Renal pelvis (tissue), 12 donors: ENCODE results near the gene VAMP7. TPM values are rescaled to one million over a fixed set of nuclear protein-coding genes. Genes with fewer than 3 reads are reported as not detected.
A peak's percentile ranks its signal among the peaks of the same experiment; 100 is the strongest.
"Not testable (repeated sequence)": the region's sequence is repeated elsewhere in the genome, so short reads cannot be mapped to it uniquely, and the experiment has no call there.

Source experiments
- DNase-seq: peaks from one replicate; pipeline ENCODE4 v3.0.0-alpha.2; 2013
- long read RNA-seq, 16 experiments: transcript quantifications; one replicate each; lab custom pipeline, GENCODE V29; 2026
- polyA plus RNA-seq, 3 donors: library from polyadenylated mRNA; unstranded; fragments of 120-200 nt; gene quantifications; one replicate each; pipeline ENCODE4 v1.2.1, GENCODE V29; 2013; ENCODE audit not compliant: insufficient read length in 3 of 3

Gene VAMP7
- 10 to 100 TPM; 40.5 to 43.2 (median 42.2) TPM for polyA plus RNA-seq
- long read RNA-seq, donor 1, transcript VAMP7-202 (8 exons, 2,646 nt), result major isoform, 10 of 12 reads
- long read RNA-seq, donor 1, partial matches to known transcripts, result 0 of 12 reads
- long read RNA-seq, donor 1, other reads (novel, unspliced or antisense), result 0 of 12 reads
- long read RNA-seq, donor 2, transcript VAMP7-202 (8 exons, 2,646 nt), result major isoform, 5 of 6 reads
- long read RNA-seq, donor 2, partial matches to known transcripts, result 0 of 6 reads
- long read RNA-seq, donor 2, other reads (novel, unspliced or antisense), result 0 of 6 reads
- long read RNA-seq, donor 3, transcript VAMP7-202 (8 exons, 2,646 nt), result major isoform, 11 of 11 reads
- long read RNA-seq, donor 3, partial matches to known transcripts, result 0 of 11 reads
- long read RNA-seq, donor 3, other reads (novel, unspliced or antisense), result 0 of 11 reads
- long read RNA-seq, donor 4, partial matches to known transcripts, result 0 of 5 reads
- long read RNA-seq, donor 4, other reads (novel, unspliced or antisense), result 0 of 5 reads
- long read RNA-seq, donor 5, partial matches to known transcripts, result 0 of 4 reads
- long read RNA-seq, donor 5, other reads (novel, unspliced or antisense), result 0 of 4 reads
- long read RNA-seq, donor 6, transcript VAMP7-202 (8 exons, 2,646 nt), result major isoform, 9 of 23 reads
- long read RNA-seq, donor 6, partial matches to known transcripts, result 12 of 23 reads
- long read RNA-seq, donor 6, other reads (novel, unspliced or antisense), result 0 of 23 reads
- long read RNA-seq, donor 7, transcript VAMP7-202 (8 exons, 2,646 nt), result major isoform, 15 of 21 reads
- long read RNA-seq, donor 7, partial matches to known transcripts, result 5 of 21 reads
- long read RNA-seq, donor 7, other reads (novel, unspliced or antisense), result 0 of 21 reads
- long read RNA-seq, donor 8, transcript VAMP7-202 (8 exons, 2,646 nt), result major isoform, 10 of 14 reads
- long read RNA-seq, donor 8, partial matches to known transcripts, result 0 of 14 reads
- long read RNA-seq, donor 8, other reads (novel, unspliced or antisense), result 0 of 14 reads
- long read RNA-seq, donor 9, transcript VAMP7-202 (8 exons, 2,646 nt), result major isoform, 18 of 30 reads
- long read RNA-seq, donor 9, partial matches to known transcripts, result 10 of 30 reads
- long read RNA-seq, donor 9, other reads (novel, unspliced or antisense), result 0 of 30 reads
- long read RNA-seq, donor 10, transcript VAMP7-202 (8 exons, 2,646 nt), result major isoform, 7 of 10 reads
- long read RNA-seq, donor 10, partial matches to known transcripts, result 0 of 10 reads
- long read RNA-seq, donor 10, other reads (novel, unspliced or antisense), result 0 of 10 reads
- long read RNA-seq, donor 11, transcript VAMP7-202 (8 exons, 2,646 nt), result major isoform, 12 of 14 reads
- long read RNA-seq, donor 11, partial matches to known transcripts, result 0 of 14 reads
- long read RNA-seq, donor 11, other reads (novel, unspliced or antisense), result 0 of 14 reads
- long read RNA-seq, donor 12, transcript VAMP7-202 (8 exons, 2,646 nt), result major isoform, 12 of 15 reads
- long read RNA-seq, donor 12, partial matches to known transcripts, result 0 of 15 reads
- long read RNA-seq, donor 12, other reads (novel, unspliced or antisense), result 0 of 15 reads
- long read RNA-seq, donor 13, partial matches to known transcripts, result 0 of 5 reads
- long read RNA-seq, donor 13, other reads (novel, unspliced or antisense), result 0 of 5 reads
- long read RNA-seq, donor 14, transcript VAMP7-202 (8 exons, 2,646 nt), result major isoform, 21 of 22 reads
- long read RNA-seq, donor 14, partial matches to known transcripts, result 0 of 22 reads
- long read RNA-seq, donor 14, other reads (novel, unspliced or antisense), result 0 of 22 reads
- long read RNA-seq, donor 15, transcript VAMP7-202 (8 exons, 2,646 nt), result major isoform, 13 of 15 reads
- long read RNA-seq, donor 15, partial matches to known transcripts, result 0 of 15 reads
- long read RNA-seq, donor 15, other reads (novel, unspliced or antisense), result 0 of 15 reads
- long read RNA-seq, donor 16, transcript VAMP7-202 (8 exons, 2,646 nt), result major isoform, 11 of 12 reads
- long read RNA-seq, donor 16, partial matches to known transcripts, result 0 of 12 reads
- long read RNA-seq, donor 16, other reads (novel, unspliced or antisense), result 0 of 12 reads

- DNase-seq, result peak; percentile 86
Observed at GRCh38 chrX:155881158-155881993, at the start of gene VAMP7. Gene VAMP7, plus strand, starts transcription at chrX:155881345. Its CDS starts 8,122 bp downstream, at chrX:155889467.

- no peak for DNase-seq
Observed at GRCh38 chrX:155841232-155841631, 39.9 kb upstream of the VAMP7 start.

GRCh38 chrX:155851786-155852185 lies 29.4 kb upstream of the VAMP7 start:
- not testable (repeated sequence) for DNase-seq

DNA sequence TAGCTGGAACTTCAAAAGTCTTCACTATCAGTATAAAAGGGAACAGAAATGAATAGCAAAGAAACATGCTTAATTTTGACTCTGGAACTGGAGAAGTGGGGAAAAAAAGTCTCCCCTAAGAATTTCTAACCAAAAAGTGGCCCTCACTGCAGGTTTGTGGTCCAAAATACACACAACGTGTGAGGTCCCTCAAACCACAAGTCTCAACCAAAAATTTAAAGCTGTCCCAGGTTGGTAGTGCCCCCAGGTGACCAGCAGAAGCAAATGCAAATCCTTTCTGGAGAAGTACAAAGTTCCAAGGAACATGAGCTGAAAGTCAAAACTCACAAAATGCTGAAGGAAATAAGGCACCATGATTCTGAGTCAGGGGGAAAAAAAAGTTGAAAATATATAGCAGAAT lies 23.6 kb upstream of the VAMP7 start:
- DNase-seq, result no peak

- no peak for DNase-seq
Observed at GRCh38 chrX:155864655-155865054, 16.5 kb upstream of the VAMP7 start.

DNA sequence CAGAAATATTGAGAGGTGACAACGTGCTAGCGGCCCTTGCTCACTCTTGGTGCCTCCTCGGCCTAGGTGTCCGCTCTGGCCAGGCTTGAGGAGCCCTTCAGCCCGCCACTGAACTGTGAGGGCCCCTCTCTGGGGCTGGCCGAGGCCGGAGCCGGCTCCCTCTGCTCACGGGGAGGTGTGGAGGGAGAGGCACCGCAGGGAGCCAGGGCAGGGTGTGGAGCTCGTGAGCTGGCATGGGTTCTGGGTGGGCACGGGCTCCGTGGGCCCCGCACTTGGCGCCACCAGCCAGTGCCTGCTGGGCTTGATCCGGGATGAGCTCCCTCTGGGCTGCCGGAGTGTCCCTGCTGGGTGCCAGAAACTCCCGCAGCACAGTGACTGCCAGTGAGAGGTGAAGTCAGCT lies 16.0 kb upstream of the VAMP7 start:
- DNase-seq, result no peak

DNA sequence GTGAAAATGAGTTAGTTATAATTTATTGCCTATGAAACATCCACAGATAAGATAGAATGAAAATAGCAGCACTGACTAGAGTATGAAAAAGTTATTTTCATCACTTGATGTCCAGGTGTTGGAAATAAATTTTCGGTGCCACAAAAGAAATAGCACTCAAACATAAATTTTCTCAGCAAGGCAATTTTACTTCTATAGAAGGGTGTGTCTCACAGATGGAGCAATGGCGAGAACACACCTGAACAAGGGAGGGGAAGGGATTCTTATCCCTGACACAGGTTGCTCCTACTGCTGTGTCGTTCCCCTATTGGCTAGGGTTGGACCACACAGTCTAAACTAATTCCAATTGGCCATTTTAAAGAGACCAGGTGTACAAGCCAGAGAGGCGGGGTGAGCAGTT lies 13.3 kb upstream of the VAMP7 start:
- DNase-seq, result no peak

GRCh38 chrX:155870958-155871357 lies 10.2 kb upstream of the VAMP7 start:
- DNase-seq, result no peak

DNA sequence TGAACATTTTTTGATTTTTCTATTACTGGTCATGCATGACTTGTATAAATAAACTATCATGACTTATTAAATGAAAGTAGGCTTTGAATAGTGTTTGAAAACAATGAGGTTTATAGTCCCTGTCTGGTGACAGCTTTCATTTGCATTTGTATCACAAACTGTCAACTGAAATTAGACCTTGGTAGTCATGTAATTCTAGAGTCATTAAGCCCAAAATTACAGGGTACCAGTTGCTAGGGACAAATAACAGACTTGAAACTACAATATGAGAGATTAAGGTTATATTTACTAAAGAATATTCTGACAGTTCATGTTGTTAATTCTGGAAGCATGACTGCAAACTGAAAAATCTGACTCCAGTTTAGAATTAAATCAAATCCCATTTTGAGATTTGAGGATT lies 9.2 kb upstream of the VAMP7 start:
- no peak for DNase-seq

- no peak for DNase-seq
Observed at GRCh38 chrX:155873188-155873587, 8.0 kb upstream of the VAMP7 start.

DNA sequence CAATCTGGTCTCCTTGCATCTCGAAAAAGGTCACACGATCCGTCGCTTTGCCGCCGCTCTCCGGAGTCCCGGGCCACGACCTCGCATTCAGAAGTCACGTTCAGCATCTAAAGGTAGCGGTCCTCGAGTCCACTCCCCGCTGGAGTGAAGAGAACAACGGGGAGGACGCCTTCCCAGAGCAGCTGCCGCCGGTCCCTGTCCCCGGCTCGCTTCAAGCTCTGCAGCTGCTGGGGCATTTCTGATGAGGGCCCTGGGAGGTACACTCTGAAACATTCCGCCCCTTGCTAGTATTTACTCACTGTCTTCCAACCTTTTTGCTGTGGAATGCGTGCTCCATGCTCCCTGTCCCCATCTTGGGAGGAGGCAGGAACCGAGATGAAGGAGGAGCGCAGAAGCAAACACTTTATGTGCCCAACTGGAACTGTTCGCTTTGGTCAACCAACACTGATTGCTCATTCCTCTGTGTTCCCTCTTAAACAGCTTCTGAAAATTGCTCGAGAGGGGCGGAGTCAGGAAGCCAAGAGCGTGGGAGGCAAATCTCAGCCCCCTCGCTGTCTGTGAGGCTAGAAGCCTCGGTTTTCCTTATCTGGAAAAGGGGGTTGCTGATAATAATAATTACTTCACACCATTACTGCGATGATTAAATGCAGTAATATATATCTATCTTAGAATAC lies 6.4 kb upstream of the VAMP7 start:
- DNase-seq, result no peak

DNA sequence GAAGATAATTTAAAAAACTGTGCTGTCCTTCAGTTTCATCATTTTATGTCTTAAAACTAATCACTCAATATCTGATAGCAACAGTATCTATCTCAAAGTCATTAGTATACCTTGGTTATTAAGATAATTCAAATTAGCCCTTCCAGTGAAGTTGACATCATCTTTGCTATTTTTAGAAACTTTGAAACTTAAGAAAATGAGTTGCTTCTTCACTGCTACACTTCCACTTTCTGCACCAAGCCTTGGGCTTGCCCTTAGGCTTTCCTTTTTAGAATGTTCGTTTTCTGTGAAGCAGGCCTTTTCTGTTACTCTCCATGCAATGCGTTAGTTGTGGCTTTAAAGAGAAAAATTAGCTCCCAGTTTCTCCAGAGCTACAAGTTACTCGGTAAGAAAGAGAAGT lies 4.4 kb upstream of the VAMP7 start:
- no peak for DNase-seq

DNA sequence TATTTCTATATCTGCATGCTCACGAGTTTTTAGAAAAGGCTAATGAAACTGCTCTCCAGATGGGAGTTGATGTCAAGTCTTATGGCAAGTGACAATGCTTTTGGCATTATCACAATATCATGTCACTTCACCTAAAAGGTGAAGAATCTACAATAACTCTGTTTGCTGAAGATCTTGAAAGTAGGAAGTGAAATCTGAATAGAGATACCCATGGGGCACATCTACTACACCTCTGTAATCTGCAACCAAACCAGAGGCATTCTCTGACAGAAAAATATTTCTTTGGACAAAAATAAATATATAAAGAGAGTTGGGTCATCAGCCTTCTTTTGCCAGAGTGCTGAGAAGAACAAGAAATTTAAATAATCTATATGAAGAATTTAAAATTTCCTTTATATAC lies 3.9 kb upstream of the VAMP7 start:
- DNase-seq, result no peak

GRCh38 chrX:155880586-155881157 lies 473 bp upstream of the VAMP7 start:
- DNase-seq, result no peak

DNA sequence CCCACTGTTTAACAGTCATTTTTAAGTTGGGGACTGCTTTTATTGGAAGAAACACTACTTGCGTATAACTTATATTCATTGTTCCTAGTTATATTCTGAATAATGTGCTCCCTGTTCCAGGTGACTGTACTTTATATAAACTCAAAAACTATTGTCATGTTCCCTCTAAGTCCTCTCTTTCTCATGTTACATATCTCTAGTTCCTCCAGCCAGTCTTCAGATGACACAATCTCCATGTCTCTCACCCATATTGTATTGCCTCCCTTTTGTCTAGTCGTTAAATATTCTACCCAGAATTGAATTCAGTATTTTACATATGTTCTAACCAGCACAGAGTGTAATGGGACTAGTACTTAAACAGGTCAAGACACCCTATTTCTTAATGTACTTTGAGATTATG lies 5.3 kb downstream of the VAMP7 start:
- no peak for DNase-seq

GRCh38 chrX:155888139-155888538 lies 7.0 kb downstream of the VAMP7 start:
- no peak for DNase-seq

- no peak for DNase-seq
Observed at GRCh38 chrX:155889328-155889727, 8.2 kb downstream of the VAMP7 start.
